Stimulated activated effector memory CD8-positive, alpha-beta T cell treated with anti-CD3 and anti-CD28 coated beads, Interleukin-12 subunit alpha, Interleukin-12 subunit beta, amount 100 ng/mL, for 72 hours (primary cell): Measurements from ENCODE around the gene MICAL3.
A peak's percentile ranks its signal among the peaks of the same experiment; 100 is the strongest.

Experiments
- ATAC-seq: fragments of 150-1000 bp; cut with Tn5 transposase; 2 replicates; pipeline ENCODE4 v1.10.0; 2021
- DNase-seq, 2 donors: peaks; one replicate each; pipeline ENCODE4 v3.0.0; 2021 to 2022; ENCODE audit warnings: low spot score in 2 of 2
- H3K27ac Mint-ChIP-seq: one replicate; pipeline ENCODE4 v1.8.0; 2022; ENCODE audit warnings: mild to moderate bottlenecking, mixed read lengths
- H3K36me3 Mint-ChIP-seq: one replicate; pipeline ENCODE4 v1.8.0; 2022; ENCODE audit warnings: mild to moderate bottlenecking, mixed read lengths
- H3K4me1 Mint-ChIP-seq: one replicate; pipeline ENCODE4 v1.8.0; 2022; ENCODE audit warnings: mixed read lengths
- H3K4me3 Mint-ChIP-seq: one replicate; pipeline ENCODE4 v1.8.0; 2022; ENCODE audit warnings: mild to moderate bottlenecking, mixed read lengths
- H3K9me3 Mint-ChIP-seq: one replicate; pipeline ENCODE4 v1.8.0; 2022; ENCODE audit warnings: mixed read lengths

Gene MICAL3

DNA sequence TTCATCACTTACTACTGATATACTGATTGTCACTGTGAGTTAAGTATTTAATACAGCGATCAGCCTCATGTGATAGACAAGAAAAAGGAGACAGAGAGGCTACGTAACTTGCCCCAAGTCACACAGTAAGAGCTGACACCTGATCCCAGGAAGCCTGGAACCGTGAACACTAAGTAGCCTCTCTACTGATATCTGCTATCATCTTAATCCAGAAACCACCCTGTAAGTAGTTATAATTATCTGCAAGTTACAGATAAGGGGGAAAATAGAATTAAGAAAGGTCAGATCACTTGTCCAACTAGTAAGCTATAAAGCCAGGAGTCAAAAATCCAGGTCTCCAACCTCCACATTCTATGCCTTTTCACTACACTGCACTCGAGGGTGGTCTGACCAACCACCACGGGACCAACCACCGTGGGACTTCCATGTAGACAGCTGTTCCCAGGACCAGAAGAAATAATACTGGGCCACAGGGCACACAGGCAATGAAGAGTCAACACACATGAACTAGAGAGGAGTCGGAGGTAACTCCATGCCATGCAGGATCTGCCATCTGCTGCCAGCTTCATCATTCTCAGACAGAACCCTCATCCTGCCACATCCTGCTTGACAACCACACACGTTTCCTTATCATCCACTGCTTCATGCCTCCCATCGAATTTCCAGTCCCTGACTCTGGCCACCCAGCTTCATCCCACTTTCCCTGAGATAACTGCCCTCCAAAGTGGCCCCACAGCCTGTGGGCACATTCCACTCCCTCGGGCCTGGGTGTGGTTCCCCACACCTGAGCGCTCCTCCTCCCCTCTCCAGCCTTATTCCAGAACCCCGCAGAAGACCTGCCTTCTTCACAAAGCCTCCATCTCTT, 58.6 kb downstream of the MICAL3 start:
- peaks cover 42% of the 10 kb centered on the region for H3K4me1 Mint-ChIP-seq
- H3K4me3 Mint-ChIP-seq, result no peak overlapping the region
- no peaks in the 10 kb centered on the region for H3K9me3 Mint-ChIP-seq
- peak overlapping the region; percentile 13 for H3K27ac Mint-ChIP-seq
- peaks cover 16% of the 10 kb centered on the region for H3K36me3 Mint-ChIP-seq
- ATAC-seq (no peak), DNase-seq (no peak)

- ATAC-seq, result peak; percentile 26
- Mint-ChIP-seq H3K4me1 (peaks cover 47% of the 10 kb centered on the region), H3K4me3 (no peak overlapping the region), H3K36me3 (peaks cover 16% of the 10 kb centered on the region), H3K9me3 (no peaks in the 10 kb centered on the region), H3K27ac (no peak overlapping the region)
- no peak for DNase-seq
These were observed 59.7 kb downstream of the MICAL3 start for GRCh38 chr22:17964643-17965042.

- ATAC-seq, result no peak
- H3K9me3 Mint-ChIP-seq, result no peaks in the 10 kb centered on the region
- DNase-seq, result no peak
- peaks cover 51% of the 10 kb centered on the region for H3K4me1 Mint-ChIP-seq
- peaks cover 16% of the 10 kb centered on the region for H3K36me3 Mint-ChIP-seq
- no peak overlapping the region for H3K4me3 Mint-ChIP-seq
- no peak overlapping the region for H3K27ac Mint-ChIP-seq
These were observed 60.2 kb downstream of the MICAL3 start for GRCh38 chr22:17964156-17964555.

- Mint-ChIP-seq H3K4me1 (peaks cover 48% of the 10 kb centered on the region), H3K27ac (no peak overlapping the region), H3K9me3 (no peaks in the 10 kb centered on the region)
These were observed 61.3 kb downstream of the MICAL3 start for GRCh38 chr22:17963015-17963414.

DNA sequence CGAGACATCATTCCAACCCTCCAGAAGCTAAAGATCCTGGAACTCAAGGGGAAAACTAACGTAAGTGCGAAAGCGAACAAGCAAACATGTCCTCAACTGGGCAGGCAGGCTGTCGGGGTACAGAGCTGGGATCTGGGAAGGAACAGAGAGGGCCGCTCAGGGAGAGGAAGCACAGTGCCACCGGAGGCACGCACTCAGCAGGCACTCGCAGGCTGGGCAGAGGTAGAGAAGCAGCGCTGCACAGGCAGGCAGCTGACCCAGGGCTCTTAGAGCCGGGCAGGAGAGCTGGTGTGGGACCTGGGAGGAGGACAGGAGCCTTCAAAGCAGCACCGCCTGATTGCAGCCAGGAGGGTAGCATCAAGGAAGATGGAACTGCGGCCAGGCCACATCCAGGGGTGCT, 62.2 kb downstream of the MICAL3 start:
- peaks cover 46% of the 10 kb centered on the region for H3K4me1 Mint-ChIP-seq
- DNase-seq (no peak), ATAC-seq (no peak)
- no peak overlapping the region for H3K27ac Mint-ChIP-seq
- H3K9me3 Mint-ChIP-seq, result no peaks in the 10 kb centered on the region
- H3K36me3 Mint-ChIP-seq, result peaks cover 16% of the 10 kb centered on the region
- H3K4me3 Mint-ChIP-seq, result no peak overlapping the region

More at GRCh38 chr22:17963015-17963414, 61.3 kb downstream of the MICAL3 start:
- H3K36me3 Mint-ChIP-seq, result peaks cover 16% of the 10 kb centered on the region
- ATAC-seq, result no peak
- DNase-seq, result no peak
- H3K4me3 Mint-ChIP-seq, result no peak overlapping the region

- H3K4me3 Mint-ChIP-seq, result no peak overlapping the region
- peaks cover 40% of the 10 kb centered on the region for H3K4me1 Mint-ChIP-seq
- H3K36me3 Mint-ChIP-seq, result peaks cover 16% of the 10 kb centered on the region
- H3K27ac Mint-ChIP-seq, result no peak overlapping the region
- DNase-seq (no peak), ATAC-seq (no peak)
- no peaks in the 10 kb centered on the region for H3K9me3 Mint-ChIP-seq
These were observed 63.0 kb downstream of the MICAL3 start for GRCh38 chr22:17961446-17961729.

GRCh38 chr22:17960695-17961445, 63.5 kb downstream of the MICAL3 start:
- DNase-seq (no peak), ATAC-seq (no peak)
- Mint-ChIP-seq H3K9me3 (no peaks in the 10 kb centered on the region), H3K4me3 (no peak overlapping the region), H3K27ac (peak overlapping the region; percentile 41), H3K4me1 (peaks cover 35% of the 10 kb centered on the region), H3K36me3 (peaks cover 16% of the 10 kb centered on the region)

DNA sequence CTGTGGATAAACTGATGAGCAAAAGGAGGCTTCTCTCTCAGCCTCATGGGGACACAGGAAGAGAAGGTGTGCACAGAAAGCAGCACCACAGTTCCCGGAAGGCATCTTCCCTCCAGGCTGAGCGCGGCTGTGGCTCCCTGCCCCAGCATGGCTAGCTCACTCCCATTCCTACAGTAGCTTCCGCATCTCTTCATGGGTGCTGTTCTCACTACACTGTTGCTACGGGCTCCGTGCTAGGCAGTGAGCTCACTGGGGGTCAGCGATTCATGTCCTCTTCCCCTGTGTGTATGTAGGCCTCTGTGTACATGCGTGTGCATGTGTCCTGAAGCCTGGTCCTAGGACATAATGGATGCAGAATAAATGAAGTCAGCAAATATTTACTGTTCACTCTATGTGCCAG, 64.3 kb downstream of the MICAL3 start:
- peaks cover 37% of the 10 kb centered on the region for H3K4me1 Mint-ChIP-seq
- ATAC-seq (no peak), DNase-seq (no peak)
- H3K27ac Mint-ChIP-seq, result peak overlapping the region; percentile 41
- no peak overlapping the region for H3K4me3 Mint-ChIP-seq
- no peaks in the 10 kb centered on the region for H3K9me3 Mint-ChIP-seq
- H3K36me3 Mint-ChIP-seq, result peaks cover 16% of the 10 kb centered on the region

DNA sequence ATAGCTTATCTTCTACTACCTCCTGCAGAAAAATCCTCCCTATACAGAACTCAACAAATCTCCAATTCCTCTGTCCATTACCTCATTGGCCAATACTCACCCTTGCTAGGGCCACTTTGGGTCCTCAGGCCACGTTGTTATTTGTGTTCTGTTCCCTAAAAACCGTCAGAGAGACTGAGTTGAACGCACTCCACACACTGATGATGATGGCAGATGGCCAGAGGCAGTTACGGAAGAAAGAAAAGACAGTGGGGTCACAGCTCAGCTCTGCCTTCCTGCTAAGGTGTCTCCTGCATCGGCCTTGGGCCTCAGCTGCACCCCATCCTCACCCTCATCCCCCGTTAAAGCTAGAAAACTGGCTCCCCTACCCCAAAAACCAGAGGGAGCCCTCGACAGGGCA, 66.2 kb downstream of the MICAL3 start:
- Mint-ChIP-seq H3K36me3 (peaks cover 15% of the 10 kb centered on the region), H3K4me3 (no peak overlapping the region), H3K9me3 (no peaks in the 10 kb centered on the region), H3K4me1 (peaks cover 39% of the 10 kb centered on the region), H3K27ac (no peak overlapping the region)
- DNase-seq (no peak), ATAC-seq (no peak)

- Mint-ChIP-seq H3K27ac (no peak overlapping the region), H3K9me3 (no peaks in the 10 kb centered on the region), H3K36me3 (peaks cover 10% of the 10 kb centered on the region), H3K4me3 (no peak overlapping the region), H3K4me1 (peaks cover 43% of the 10 kb centered on the region)
- no peak for DNase-seq
- no peak for ATAC-seq
These were observed 66.7 kb downstream of the MICAL3 start for GRCh38 chr22:17957693-17958092.

DNA sequence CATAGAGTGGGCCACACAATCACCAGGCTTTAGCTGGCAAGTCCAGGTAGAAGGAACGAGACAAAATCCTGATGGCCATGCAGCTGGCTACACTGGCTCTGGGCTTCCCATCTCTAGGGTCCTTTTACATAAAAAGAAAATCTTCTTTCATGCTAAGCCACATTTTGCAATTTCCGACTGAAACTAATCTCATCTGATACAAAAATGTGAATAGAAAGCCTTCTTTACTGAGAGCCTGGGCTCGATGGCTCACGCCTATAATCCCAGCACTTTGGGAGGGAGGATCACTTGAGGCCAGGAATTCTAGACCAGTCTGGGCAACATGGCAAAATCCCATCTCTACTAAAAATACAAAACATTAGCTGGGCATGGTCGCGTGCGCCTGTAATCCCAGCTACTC, 67.2 kb downstream of the MICAL3 start:
- H3K36me3 Mint-ChIP-seq, result peaks cover 6% of the 10 kb centered on the region
- ATAC-seq (no peak), DNase-seq (no peak)
- no peak overlapping the region for H3K4me3 Mint-ChIP-seq
- H3K9me3 Mint-ChIP-seq, result no peaks in the 10 kb centered on the region
- peaks cover 44% of the 10 kb centered on the region for H3K4me1 Mint-ChIP-seq
- no peak overlapping the region for H3K27ac Mint-ChIP-seq

- no peaks in the 10 kb centered on the region for H3K36me3 Mint-ChIP-seq
- H3K4me3 Mint-ChIP-seq, result no peak overlapping the region
- H3K9me3 Mint-ChIP-seq, result no peaks in the 10 kb centered on the region
- ATAC-seq, result no peak
- DNase-seq, result no peak
- peaks cover 41% of the 10 kb centered on the region for H3K4me1 Mint-ChIP-seq
- H3K27ac Mint-ChIP-seq, result no peak overlapping the region
These were observed 67.7 kb downstream of the MICAL3 start for GRCh38 chr22:17956630-17957029.

- H3K36me3 Mint-ChIP-seq, result no peaks in the 10 kb centered on the region
- DNase-seq (no peak), ATAC-seq (no peak)
- H3K9me3 Mint-ChIP-seq, result no peaks in the 10 kb centered on the region
- peaks cover 46% of the 10 kb centered on the region for H3K4me1 Mint-ChIP-seq
- no peak overlapping the region for H3K4me3 Mint-ChIP-seq
- no peak overlapping the region for H3K27ac Mint-ChIP-seq
These were observed 68.6 kb downstream of the MICAL3 start for GRCh38 chr22:17955590-17956379.

DNA sequence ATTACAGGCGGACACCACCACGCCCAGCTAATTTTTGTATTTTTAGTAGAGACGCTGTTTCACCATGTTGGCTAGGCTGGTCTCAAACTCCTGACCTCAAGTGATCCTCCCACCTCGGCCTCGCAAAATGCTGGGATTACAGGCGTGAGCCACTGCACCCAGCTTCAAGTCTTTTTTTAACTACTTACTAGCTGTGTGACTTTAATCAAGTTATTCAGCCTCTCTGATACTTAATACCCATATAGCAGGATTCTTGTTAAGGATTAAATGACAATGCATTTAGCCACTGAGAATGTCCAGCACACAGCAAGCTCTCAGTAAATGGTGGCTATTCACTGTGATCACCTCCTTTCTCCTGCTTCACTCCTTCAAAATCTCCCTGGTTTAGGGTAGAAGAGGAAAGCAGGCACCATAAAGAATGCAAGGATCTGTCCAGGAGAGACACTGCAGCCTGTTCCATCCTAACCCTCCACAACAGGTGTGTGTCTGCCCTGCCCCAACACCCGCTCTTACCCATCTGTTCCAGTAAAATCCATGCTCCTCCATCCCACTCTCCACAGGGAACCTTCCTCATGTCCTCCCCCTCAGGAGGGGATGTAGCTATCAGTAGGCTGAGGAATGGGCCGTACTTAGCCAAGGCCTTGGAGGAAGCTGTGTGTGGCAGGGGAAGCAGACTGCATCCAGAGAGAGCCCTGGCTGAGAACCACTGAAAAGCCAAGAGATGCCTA, 69.3 kb downstream of the MICAL3 start:
- Mint-ChIP-seq H3K4me1 (peaks cover 40% of the 10 kb centered on the region), H3K27ac (no peak overlapping the region), H3K4me3 (no peak overlapping the region), H3K36me3 (no peaks in the 10 kb centered on the region), H3K9me3 (no peaks in the 10 kb centered on the region)
- no peak for ATAC-seq
- no peak for DNase-seq
